ENCODE data around the gene PLAC8.
"Not testable (repeated sequence)": the region's sequence is repeated elsewhere in the genome, so short reads cannot be mapped to it uniquely, and the experiment has no call there.

Gene PLAC8

GRCh38 chr4:83065266-83065665, 49.3 kb downstream of the PLAC8 start:
- no peak for DNase-seq

DNA sequence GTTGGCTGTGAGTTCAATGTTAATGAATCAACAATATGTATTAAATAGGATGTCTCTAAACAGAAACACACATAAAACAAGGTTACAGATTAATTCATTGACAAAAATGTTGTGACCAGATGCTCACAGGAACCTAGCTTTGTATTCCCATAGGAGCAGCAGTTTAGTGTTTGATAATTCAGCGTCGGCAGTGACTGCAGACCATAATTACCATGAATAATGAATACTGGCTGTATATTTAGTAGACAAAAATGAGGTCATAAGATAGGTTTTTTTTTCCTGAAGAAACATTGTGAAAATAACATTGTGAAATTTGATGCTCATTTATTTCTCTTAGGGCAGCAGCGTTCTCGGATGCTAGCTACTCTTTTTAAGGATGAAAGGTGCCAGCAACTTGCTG, 51.8 kb downstream of the PLAC8 start:
- DNase-seq = no peak

DNA sequence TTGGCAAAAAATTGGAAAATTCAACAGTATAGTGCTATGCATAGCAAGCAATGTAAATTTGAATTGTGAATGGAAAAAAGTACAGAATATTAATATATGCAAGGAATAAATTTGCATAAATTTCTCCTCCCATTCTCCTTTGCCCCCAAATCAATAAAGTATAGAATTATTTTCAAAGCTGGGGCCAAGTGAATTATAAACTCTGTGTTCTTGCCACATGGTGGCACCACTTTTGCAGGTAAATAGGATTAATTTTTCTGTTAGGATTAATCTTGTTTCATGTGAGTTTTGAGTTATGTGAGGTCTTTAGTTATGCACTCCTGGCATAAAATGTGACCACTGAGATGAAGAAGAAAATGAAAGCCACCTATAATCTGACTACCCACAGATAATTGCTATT, 59.6 kb downstream of the PLAC8 start:
- no peak for DNase-seq

DNA sequence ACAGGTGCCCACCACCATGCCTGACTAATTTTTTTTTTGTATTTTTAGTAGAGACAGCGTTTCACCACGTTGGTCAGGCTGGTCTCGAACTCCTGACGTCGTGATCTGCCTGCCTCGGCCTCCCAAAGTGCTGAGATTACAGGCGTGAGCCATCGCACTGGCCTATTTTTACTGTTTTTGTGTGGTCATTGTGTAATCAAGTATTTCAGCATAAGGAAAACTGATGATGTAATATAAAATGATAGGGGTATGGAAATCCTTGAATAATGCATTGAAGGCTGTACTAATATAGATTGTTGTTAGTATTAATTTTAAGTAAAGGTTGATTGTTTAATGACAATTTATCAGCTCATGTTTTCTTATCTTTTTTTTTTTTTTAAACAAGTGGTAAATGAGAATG, 65.7 kb downstream of the PLAC8 start:
- DNase-seq = not testable (repeated sequence)

DNA sequence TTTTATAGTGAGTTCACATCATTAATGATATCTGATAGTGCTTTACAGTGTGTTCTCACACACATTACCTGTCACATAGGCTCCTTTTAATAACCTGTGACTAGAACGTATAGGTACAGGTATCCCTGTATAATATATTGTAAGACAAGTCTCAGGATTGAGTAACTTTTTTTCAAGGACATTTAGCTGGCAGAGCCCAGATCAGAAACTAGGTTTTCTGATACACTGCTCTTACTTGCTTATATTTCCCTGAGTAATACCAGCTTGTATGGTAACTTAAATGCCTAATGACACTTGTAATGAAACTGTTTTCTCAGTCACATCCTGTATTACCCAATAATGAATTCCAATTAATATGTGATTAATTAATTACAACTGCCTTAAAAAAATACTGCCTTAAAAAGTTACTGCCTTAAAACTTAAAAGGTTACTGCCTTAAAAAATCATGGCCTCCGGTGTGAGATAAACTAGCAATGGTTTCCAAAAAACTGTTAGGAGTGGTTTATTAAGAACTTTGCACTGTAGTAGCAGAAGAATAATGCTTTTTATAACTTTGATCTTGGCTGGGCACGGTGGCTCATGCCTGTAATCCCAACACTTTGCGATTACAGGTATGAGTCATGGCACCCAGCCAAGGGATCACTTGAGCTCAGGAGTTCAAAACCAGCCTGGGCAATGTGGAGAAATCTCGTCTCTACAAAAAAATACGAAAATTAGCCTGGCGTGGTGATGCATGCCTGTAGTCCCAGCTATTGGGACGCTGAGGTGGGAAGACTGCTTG, 67.6 kb downstream of the PLAC8 start:
- no peak for DNase-seq

- no peak for DNase-seq
These were observed 70.6 kb downstream of the PLAC8 start for GRCh38 chr4:83043801-83044407.

- not testable (repeated sequence) for DNase-seq
These were observed 71.4 kb downstream of the PLAC8 start for GRCh38 chr4:83043157-83043556.

DNA sequence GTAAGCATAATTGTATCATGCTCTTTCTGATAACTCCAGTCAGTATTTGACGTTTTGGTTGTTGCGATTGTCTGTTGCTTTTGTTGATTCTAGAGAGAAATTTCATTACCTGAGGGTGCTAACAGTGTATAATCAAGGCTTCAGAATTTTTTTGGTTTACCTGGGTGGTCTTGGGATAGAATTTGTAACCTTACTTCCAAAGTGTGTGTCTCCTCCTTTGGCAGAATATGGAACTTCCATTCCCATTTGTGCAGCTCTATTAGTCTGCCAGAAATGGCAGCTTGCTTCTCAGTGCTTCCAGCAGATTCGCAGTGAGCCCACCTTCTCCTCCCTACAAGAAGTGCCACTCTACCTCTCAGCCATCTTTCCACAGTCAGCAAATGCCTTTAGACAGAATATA, 74.3 kb downstream of the PLAC8 start:
- DNase-seq = no peak
